WTC11 (cell line): ENCODE results near the gene ARMH4. TPM values are rescaled to one million over a fixed set of nuclear protein-coding genes. Genes with fewer than 3 reads are reported as not detected.
A peak's percentile ranks its signal among the peaks of the same experiment; 100 is the strongest.

Source experiments
- ATAC-seq: fragments of 200-7000 bp; cut with Tn5 transposase; 2 replicates; pipeline ENCODE4 v1.10.0; 2021; ENCODE audit warnings: mild to moderate bottlenecking, moderate library complexity
- CTCF ChIA-PET: fragments of 300-600 bp; sonication (Branson Sonifier 250); formaldehyde crosslinking; loops from one replicate; lab custom pipeline; 2021; ENCODE audit warnings: antibody characterized with exemption; lab: Charles Lee
- POLR2A ChIA-PET: fragments of 350-600 bp; sonication (Branson Sonifier 250); formaldehyde crosslinking; loops from one replicate; lab custom pipeline; 2021; ENCODE audit warnings: antibody characterized with exemption; lab: Charles Lee
- DNase-seq: peaks from one replicate; pipeline ENCODE4 v3.0.0; 2021; ENCODE audit warnings: low spot score
- H3K27ac Mint-ChIP-seq: 2 replicates; pipeline ENCODE4 v1.8.0; 2021; ENCODE audit warnings: mixed read lengths
- H3K27me3 Mint-ChIP-seq: 2 replicates; pipeline ENCODE4 v1.8.0; 2021; ENCODE audit warnings: low read depth, mild to moderate bottlenecking, moderate library complexity, mixed read lengths
- H3K36me3 Mint-ChIP-seq: 2 replicates; pipeline ENCODE4 v1.8.0; 2021; ENCODE audit warnings: mixed read lengths
- H3K4me1 Mint-ChIP-seq: 2 replicates; pipeline ENCODE4 v1.8.0; 2022; ENCODE audit warnings: mixed read lengths
- H3K4me3 Mint-ChIP-seq: 2 replicates; pipeline ENCODE4 v1.8.0; 2021; ENCODE audit warnings: mild to moderate bottlenecking, moderate library complexity, mixed read lengths
- H3K9me3 Mint-ChIP-seq: 2 replicates; pipeline ENCODE4 v1.8.0; 2021; ENCODE audit warnings: mixed read lengths
- CBFB ChIP-seq: sonication (generic); formaldehyde crosslinking; IDR thresholded peaks from 2 replicates; pipeline ENCODE4 v1.8.1; 2022; ENCODE audit warnings: mild to moderate bottlenecking, low read depth, missing genetic modification reagents
- CTCF ChIP-seq: fragments of 200-600 bp; IDR thresholded peaks from 2 replicates; pipeline ENCODE4 v1.8.0; 2022; ENCODE audit warnings: antibody characterized with exemption
- FOXJ3 ChIP-seq: sonication (generic); formaldehyde crosslinking; IDR thresholded peaks from 2 replicates; pipeline ENCODE4 v1.9.0; 2021; ENCODE audit warnings: missing genetic modification reagents, mild to moderate bottlenecking, borderline replicate concordance
- KAT7 ChIP-seq: sonication (generic); formaldehyde crosslinking; IDR thresholded peaks from 2 replicates; pipeline ENCODE4 v1.8.1; 2023; ENCODE audit warnings: missing genetic modification reagents, mild to moderate bottlenecking, borderline replicate concordance
- MLX ChIP-seq: sonication (generic); formaldehyde crosslinking; IDR thresholded peaks from 2 replicates; pipeline ENCODE4 v1.8.1; 2023; ENCODE audit warnings: mild to moderate bottlenecking, missing genetic modification reagents, moderate library complexity
- NFYB ChIP-seq: sonication (generic); formaldehyde crosslinking; conservative IDR thresholded peaks from 2 replicates; pipeline ENCODE4 v1.8.0; 2022; ENCODE audit warnings: low read depth, missing genetic modification reagents
- NR2C2 ChIP-seq: sonication (generic); formaldehyde crosslinking; IDR thresholded peaks from 2 replicates; pipeline ENCODE4 v1.8.0; 2022; ENCODE audit warnings: mild to moderate bottlenecking, missing genetic modification reagents
- OVOL2 ChIP-seq: fragments of 250-450 bp; sonication (Bioruptor Pico); IDR thresholded peaks from 2 replicates; pipeline ENCODE4 v1.9.0; 2021; ENCODE audit warnings: mild to moderate bottlenecking, borderline replicate concordance
- PRDM15 ChIP-seq: sonication (generic); formaldehyde crosslinking; IDR thresholded peaks from 2 replicates; pipeline ENCODE4 v1.8.0; 2022; ENCODE audit warnings: missing genetic modification reagents
- PREB ChIP-seq: sonication (generic); formaldehyde crosslinking; IDR thresholded peaks from 2 replicates; pipeline ENCODE4 v1.8.1; 2022; ENCODE audit warnings: mild to moderate bottlenecking, missing genetic modification reagents, moderate library complexity, borderline replicate concordance
- RORB ChIP-seq: fragments of 250-450 bp; sonication (Bioruptor Pico); IDR thresholded peaks from 2 replicates; pipeline ENCODE4 v1.9.0; 2021; ENCODE audit warnings: mild to moderate bottlenecking
- SMAD3 ChIP-seq: sonication (generic); formaldehyde crosslinking; IDR thresholded peaks from 2 replicates; pipeline ENCODE4 v1.8.0; 2022; ENCODE audit warnings: missing genetic modification reagents, mild to moderate bottlenecking, borderline replicate concordance
- SOX15 ChIP-seq: fragments of 250-450 bp; sonication (Bioruptor Pico); IDR thresholded peaks from 2 replicates; pipeline ENCODE4 v1.9.0; 2021; ENCODE audit warnings: mild to moderate bottlenecking
- ZBTB21 ChIP-seq: sonication (generic); formaldehyde crosslinking; IDR thresholded peaks from 2 replicates; pipeline ENCODE4 v1.8.1; 2023; ENCODE audit warnings: mild to moderate bottlenecking, missing genetic modification reagents, borderline replicate concordance
- ZNF121 ChIP-seq: sonication (generic); formaldehyde crosslinking; IDR thresholded peaks from 2 replicates; pipeline ENCODE4 v1.8.0; 2023; ENCODE audit warnings: missing genetic modification reagents
- ZNF232 ChIP-seq: sonication (generic); formaldehyde crosslinking; IDR thresholded peaks from 2 replicates; pipeline ENCODE4 v1.8.0; 2022; ENCODE audit warnings: mild to moderate bottlenecking, missing genetic modification reagents
- ZNF317 ChIP-seq: sonication (generic); formaldehyde crosslinking; IDR thresholded peaks from 2 replicates; pipeline ENCODE4 v1.8.1; 2023; ENCODE audit warnings: low read depth, mild to moderate bottlenecking, moderate library complexity, missing genetic modification reagents, borderline replicate concordance
- total RNA-seq: library from RNA; stranded (reverse); gene quantifications from 3 replicates; pipeline ENCODE4 v1.2.3, GENCODE V29; 2021
- TF ChIP-seq, protein P1 (sequence below): sonication (generic); formaldehyde crosslinking; IDR thresholded peaks from 2 replicates; pipeline ENCODE4 v1.8.1; 2022; ENCODE audit warnings: mild to moderate bottlenecking, moderate library complexity, missing genetic modification reagents
- TF ChIP-seq, protein P2 (sequence below): fragments of 250-450 bp; sonication (Bioruptor Pico); IDR thresholded peaks from 2 replicates; pipeline ENCODE4 v1.9.0; 2021; ENCODE audit warnings: moderate library complexity, mild to moderate bottlenecking, inconsistent platforms, borderline replicate concordance
- TF ChIP-seq, protein P3 (sequence below): fragments of 250-450 bp; sonication (Bioruptor Pico); IDR thresholded peaks from 2 replicates; pipeline ENCODE4 v2.1.2; 2022; ENCODE audit warnings: mild to moderate bottlenecking, moderate library complexity
- TF ChIP-seq, protein P4 (sequence below): sonication (generic); formaldehyde crosslinking; IDR thresholded peaks from 2 replicates; pipeline ENCODE4 v1.8.0; 2022; ENCODE audit warnings: mild to moderate bottlenecking, missing genetic modification reagents

ARMH4 gene
- total RNA-seq, 1 experiment from 2014 or later: 12.2 TPM

GRCh38 chr14:58072288-58073071, 79.5 kb downstream of the ARMH4 start:
- ATAC-seq: peak; percentile 96
- H3K9me3 Mint-ChIP-seq: no peaks in the 10 kb centered on the region
- DNase-seq: peak; percentile 47
- peaks cover 2% of the 10 kb centered on the region; the same call in 1 of the 2 replicates for H3K4me1 Mint-ChIP-seq
- POLR2A ChIA-PET: no interaction called here
- no peaks in the 10 kb centered on the region for H3K27me3 Mint-ChIP-seq
- H3K27ac Mint-ChIP-seq: no peak overlapping the region
- H3K36me3 Mint-ChIP-seq: no peaks in the 10 kb centered on the region
- H3K4me3 Mint-ChIP-seq: peak overlapping the region; percentile 41
- CTCF ChIA-PET: interaction anchor here (1.0 to 2.7 kb wide), 2 partner anchors 110 to 546 kb away, joined by 4 to 8 read pairs; no protein-coding TSS in a partner anchor
- peak; percentile 72; the same call in 1 of the 2 replicates for TF ChIP-seq CTCF
- no peak for TF ChIP-seq PRDM15 (CRISPR knock-in tag)
- TF ChIP-seq, protein P1, sequence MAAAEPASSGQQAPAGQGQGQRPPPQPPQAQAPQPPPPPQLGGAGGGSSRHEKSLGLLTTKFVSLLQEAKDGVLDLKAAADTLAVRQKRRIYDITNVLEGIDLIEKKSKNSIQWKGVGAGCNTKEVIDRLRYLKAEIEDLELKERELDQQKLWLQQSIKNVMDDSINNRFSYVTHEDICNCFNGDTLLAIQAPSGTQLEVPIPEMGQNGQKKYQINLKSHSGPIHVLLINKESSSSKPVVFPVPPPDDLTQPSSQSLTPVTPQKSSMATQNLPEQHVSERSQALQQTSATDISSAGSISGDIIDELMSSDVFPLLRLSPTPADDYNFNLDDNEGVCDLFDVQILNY (CRISPR knock-in tag): no peak
- TF ChIP-seq KAT7 (CRISPR knock-in tag): no peak

- Mint-ChIP-seq H3K9me3 (no peaks in the 10 kb centered on the region), H3K4me3 (no peak overlapping the region), H3K27ac (no peak overlapping the region), H3K36me3 (no peaks in the 10 kb centered on the region), H3K4me1 (no peaks in the 10 kb centered on the region), H3K27me3 (no peaks in the 10 kb centered on the region)
- no peak for TF ChIP-seq FOXJ3 (CRISPR knock-in tag)
- no peak for TF ChIP-seq NFYB (CRISPR knock-in tag)
- TF ChIP-seq MLX (CRISPR knock-in tag): no peak
- no peak for TF ChIP-seq ZBTB21
- no peak for TF ChIP-seq PREB (CRISPR knock-in tag)
- TF ChIP-seq, protein P2, sequence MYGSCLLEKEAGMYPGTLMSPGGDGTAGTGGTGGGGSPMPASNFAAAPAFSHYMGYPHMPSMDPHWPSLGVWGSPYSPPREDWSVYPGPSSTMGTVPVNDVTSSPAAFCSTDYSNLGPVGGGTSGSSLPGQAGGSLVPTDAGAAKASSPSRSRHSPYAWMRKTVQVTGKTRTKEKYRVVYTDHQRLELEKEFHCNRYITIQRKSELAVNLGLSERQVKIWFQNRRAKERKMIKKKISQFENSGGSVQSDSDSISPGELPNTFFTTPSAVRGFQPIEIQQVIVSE (CRISPR knock-in tag): no peak
- TF ChIP-seq, protein P1 (CRISPR knock-in tag): no peak
- TF ChIP-seq SMAD3: no peak
- no peak for TF ChIP-seq ZNF121
- TF ChIP-seq RORB: no peak
- TF ChIP-seq, protein P3, sequence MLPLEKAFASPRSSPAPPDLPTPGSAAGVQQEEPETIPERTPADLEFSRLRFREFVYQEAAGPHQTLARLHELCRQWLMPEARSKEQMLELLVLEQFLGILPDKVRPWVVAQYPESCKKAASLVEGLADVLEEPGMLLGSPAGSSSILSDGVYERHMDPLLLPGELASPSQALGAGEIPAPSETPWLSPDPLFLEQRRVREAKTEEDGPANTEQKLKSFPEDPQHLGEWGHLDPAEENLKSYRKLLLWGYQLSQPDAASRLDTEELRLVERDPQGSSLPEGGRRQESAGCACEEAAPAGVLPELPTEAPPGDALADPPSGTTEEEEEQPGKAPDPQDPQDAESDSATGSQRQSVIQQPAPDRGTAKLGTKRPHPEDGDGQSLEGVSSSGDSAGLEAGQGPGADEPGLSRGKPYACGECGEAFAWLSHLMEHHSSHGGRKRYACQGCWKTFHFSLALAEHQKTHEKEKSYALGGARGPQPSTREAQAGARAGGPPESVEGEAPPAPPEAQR (CRISPR knock-in tag): no peak
- TF ChIP-seq CBFB (CRISPR knock-in tag): no peak
- TF ChIP-seq ZNF232: no peak
- no peak for TF ChIP-seq OVOL2 (CRISPR knock-in tag)
- TF ChIP-seq SOX15 (CRISPR knock-in tag): no peak
- TF ChIP-seq, protein P4, sequence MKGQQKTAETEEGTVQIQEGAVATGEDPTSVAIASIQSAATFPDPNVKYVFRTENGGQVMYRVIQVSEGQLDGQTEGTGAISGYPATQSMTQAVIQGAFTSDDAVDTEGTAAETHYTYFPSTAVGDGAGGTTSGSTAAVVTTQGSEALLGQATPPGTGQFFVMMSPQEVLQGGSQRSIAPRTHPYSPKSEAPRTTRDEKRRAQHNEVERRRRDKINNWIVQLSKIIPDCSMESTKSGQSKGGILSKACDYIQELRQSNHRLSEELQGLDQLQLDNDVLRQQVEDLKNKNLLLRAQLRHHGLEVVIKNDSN (CRISPR knock-in tag): no peak
- no peak for TF ChIP-seq NR2C2 (CRISPR knock-in tag)
- TF ChIP-seq ZNF317 (CRISPR knock-in tag): no peak
- ChIA-PET CTCF (interaction anchor here (2.7 kb wide), 1 partner anchor 109 kb away, joined by 8 read pairs; no protein-coding TSS in a partner anchor), POLR2A (no interaction called here)
- DNase-seq: no peak
- ATAC-seq: no peak
Observed at GRCh38 chr14:58071341-58071740, 80.7 kb downstream of the ARMH4 start.
